GM18520 (cell line): ENCODE data around the gene TRH.
"Not testable (repeated sequence)": the region's sequence is repeated elsewhere in the genome, so short reads cannot be mapped to it uniquely, and the experiment has no call there.

Experiments
- ATAC-seq: cut with Tn5 transposase; IDR thresholded peaks from one replicate; pipeline ENCODE4 v1.9.1; 2021; ENCODE audit not compliant: unreplicated experiment

Gene TRH

GRCh38 chr3:130002666-130003598 is 28.4 kb downstream of the TRH start:
- not testable (repeated sequence) for ATAC-seq

GRCh38 chr3:130010556-130010955 is 36.0 kb downstream of the TRH start:
- no peak for ATAC-seq

GRCh38 chr3:130012108-130012507 is 37.6 kb downstream of the TRH start:
- ATAC-seq, result not testable (repeated sequence)

- ATAC-seq, result not testable (repeated sequence)
Measured at GRCh38 chr3:130013246-130013645, 38.7 kb downstream of the TRH start.

- no peak for ATAC-seq
Measured at GRCh38 chr3:130014526-130014925, 40.0 kb downstream of the TRH start.

GRCh38 chr3:130017661-130018060 is 43.1 kb downstream of the TRH start:
- not testable (repeated sequence) for ATAC-seq

- ATAC-seq, result not testable (repeated sequence)
Measured at GRCh38 chr3:130026146-130026829, 51.8 kb downstream of the TRH start.

- not testable (repeated sequence) for ATAC-seq
Measured at GRCh38 chr3:130027437-130027836, 52.9 kb downstream of the TRH start.
